ENCODE measurements around the gene SBF2.

Gene SBF2

GRCh38 chr11:9859554-9860305 lies 434.3 kb downstream of the SBF2 start:
- H3K9me3 ChIP-seq (ENCODE audit: low read length): no peaks in the 10 kb centered on the region
- H3K4me1 ChIP-seq (ENCODE audit: insufficient read depth, low read length): peaks cover 6% of the 10 kb centered on the region
- no peak overlapping the region for H3K9ac ChIP-seq (ENCODE audit: low read length)
- H3K36me3 ChIP-seq (ENCODE audit: insufficient read depth, low read length): peaks cover 14% of the 10 kb centered on the region
- H3K4me3 ChIP-seq (ENCODE audit: low read depth in 1 of 2, low read length in 2 of 2): no peak overlapping the region
- H3K27ac ChIP-seq (ENCODE audit: low read depth, low read length): no peak overlapping the region
- H3K27me3 ChIP-seq (ENCODE audit: control insufficient read depth in 1 of 2, insufficient read depth in 2 of 2, low read length in 2 of 2): no peaks in the 10 kb centered on the region

DNA sequence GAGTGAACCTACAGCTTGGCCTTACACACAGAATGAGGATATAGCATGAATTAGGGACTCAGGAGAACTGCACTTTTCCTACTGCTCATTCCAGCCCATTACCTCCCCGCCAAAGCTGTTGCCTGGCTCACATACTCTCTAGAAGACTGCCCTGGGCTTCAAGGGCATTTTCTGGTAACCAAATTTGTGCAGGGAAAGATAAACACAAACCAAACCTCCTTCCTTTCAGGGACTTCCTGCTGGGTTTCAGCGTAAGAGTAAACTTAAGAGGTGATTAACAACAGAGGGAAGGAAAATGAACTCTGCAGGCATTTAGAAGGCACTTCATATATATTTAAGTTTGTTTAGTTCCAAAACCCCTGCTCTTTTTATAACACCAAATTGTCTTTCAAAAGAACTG lies 435.2 kb downstream of the SBF2 start:
- Histone ChIP-seq H3K4me3 (ENCODE audit: low read depth in 1 of 2, low read length in 2 of 2) (no peak overlapping the region), H3K27ac (ENCODE audit: low read depth, low read length) (no peak overlapping the region), H3K9ac (ENCODE audit: low read length) (no peak overlapping the region), H3K4me1 (ENCODE audit: insufficient read depth, low read length) (peaks cover 6% of the 10 kb centered on the region), H3K27me3 (ENCODE audit: control insufficient read depth in 1 of 2, insufficient read depth in 2 of 2, low read length in 2 of 2) (no peaks in the 10 kb centered on the region), H3K9me3 (ENCODE audit: low read length) (no peaks in the 10 kb centered on the region), H3K36me3 (ENCODE audit: insufficient read depth, low read length) (peaks cover 14% of the 10 kb centered on the region)

- H3K4me1 ChIP-seq (ENCODE audit: insufficient read depth, low read length): peaks cover 6% of the 10 kb centered on the region
- H3K36me3 ChIP-seq (ENCODE audit: insufficient read depth, low read length): peaks cover 14% of the 10 kb centered on the region
- no peak overlapping the region for H3K9ac ChIP-seq (ENCODE audit: low read length)
- no peaks in the 10 kb centered on the region for H3K27me3 ChIP-seq (ENCODE audit: control insufficient read depth in 1 of 2, insufficient read depth in 2 of 2, low read length in 2 of 2)
- H3K4me3 ChIP-seq (ENCODE audit: low read depth in 1 of 2, low read length in 2 of 2): no peak overlapping the region
- no peaks in the 10 kb centered on the region for H3K9me3 ChIP-seq (ENCODE audit: low read length)
- H3K27ac ChIP-seq (ENCODE audit: low read depth, low read length): no peak overlapping the region
Observed at GRCh38 chr11:9858218-9858617, 435.8 kb downstream of the SBF2 start.

GRCh38 chr11:9855579-9856287 lies 438.3 kb downstream of the SBF2 start:
- Histone ChIP-seq H3K27ac (ENCODE audit: low read depth, low read length) (no peak overlapping the region), H3K4me3 (ENCODE audit: low read depth in 1 of 2, low read length in 2 of 2) (no peak overlapping the region), H3K27me3 (ENCODE audit: control insufficient read depth in 1 of 2, insufficient read depth in 2 of 2, low read length in 2 of 2) (no peaks in the 10 kb centered on the region), H3K9ac (ENCODE audit: low read length) (no peak overlapping the region), H3K4me1 (ENCODE audit: insufficient read depth, low read length) (peaks cover 6% of the 10 kb centered on the region), H3K9me3 (ENCODE audit: low read length) (no peaks in the 10 kb centered on the region), H3K36me3 (ENCODE audit: insufficient read depth, low read length) (peaks cover 22% of the 10 kb centered on the region)

DNA sequence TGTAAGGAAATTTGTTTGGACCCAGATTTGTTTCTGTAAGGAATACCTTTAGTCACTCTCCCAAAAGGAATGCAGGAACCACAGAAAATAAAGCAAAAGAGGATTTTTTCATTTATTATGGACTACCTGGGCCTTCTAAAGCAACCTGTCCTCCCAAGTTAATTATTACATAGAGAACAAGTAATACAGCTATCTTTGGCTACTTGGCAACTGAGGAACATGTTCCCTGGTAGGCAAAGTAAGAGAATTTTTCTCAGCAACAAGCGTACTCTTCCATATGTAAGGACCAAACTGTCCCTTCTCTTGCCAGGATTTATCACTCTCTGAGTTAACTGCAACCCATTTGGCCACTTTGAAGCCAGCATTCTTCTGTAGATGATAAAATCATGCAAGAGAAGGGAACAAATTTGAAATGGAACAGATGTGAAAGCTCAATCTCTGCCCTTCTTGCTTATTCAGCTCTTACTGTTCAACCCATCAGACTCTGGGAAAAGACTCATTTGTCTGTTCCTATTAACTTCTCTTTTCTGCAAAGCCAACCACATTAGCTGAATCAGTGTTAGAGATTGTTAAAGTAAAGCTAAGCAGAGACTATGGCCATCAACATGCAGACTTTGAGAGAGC lies 440.0 kb downstream of the SBF2 start:
- H3K4me3 ChIP-seq (ENCODE audit: low read depth in 1 of 2, low read length in 2 of 2): no peak overlapping the region
- H3K27me3 ChIP-seq (ENCODE audit: control insufficient read depth in 1 of 2, insufficient read depth in 2 of 2, low read length in 2 of 2): no peaks in the 10 kb centered on the region
- H3K36me3 ChIP-seq (ENCODE audit: insufficient read depth, low read length): peaks cover 32% of the 10 kb centered on the region
- peaks cover 6% of the 10 kb centered on the region for H3K4me1 ChIP-seq (ENCODE audit: insufficient read depth, low read length)
- H3K9ac ChIP-seq (ENCODE audit: low read length): no peak overlapping the region
- no peak overlapping the region for H3K27ac ChIP-seq (ENCODE audit: low read depth, low read length)
- no peaks in the 10 kb centered on the region for H3K9me3 ChIP-seq (ENCODE audit: low read length)

DNA sequence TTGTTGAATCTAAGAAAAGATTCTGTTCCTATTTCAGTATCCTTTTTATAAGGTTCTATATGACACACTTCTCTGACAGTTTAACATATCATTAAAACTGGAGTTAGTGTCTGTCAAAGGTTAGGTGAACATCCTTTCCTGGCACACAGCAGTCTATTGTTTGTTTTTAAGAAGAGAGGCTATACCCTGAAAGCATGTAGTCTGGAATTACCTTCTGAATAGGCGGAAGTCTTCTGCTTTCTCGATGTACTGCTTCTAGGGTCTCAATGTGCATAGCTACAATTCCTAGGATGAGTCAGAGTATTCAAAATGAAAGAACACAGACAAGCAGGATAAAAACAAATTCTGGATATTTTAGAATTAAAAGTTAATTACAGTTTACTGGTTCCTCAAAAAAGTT lies 441.6 kb downstream of the SBF2 start:
- no peaks in the 10 kb centered on the region for H3K27me3 ChIP-seq (ENCODE audit: control insufficient read depth in 1 of 2, insufficient read depth in 2 of 2, low read length in 2 of 2)
- H3K4me1 ChIP-seq (ENCODE audit: insufficient read depth, low read length): no peaks in the 10 kb centered on the region
- no peak overlapping the region for H3K9ac ChIP-seq (ENCODE audit: low read length)
- no peak overlapping the region for H3K4me3 ChIP-seq (ENCODE audit: low read depth in 1 of 2, low read length in 2 of 2)
- H3K27ac ChIP-seq (ENCODE audit: low read depth, low read length): no peak overlapping the region
- no peaks in the 10 kb centered on the region for H3K9me3 ChIP-seq (ENCODE audit: low read length)
- H3K36me3 ChIP-seq (ENCODE audit: insufficient read depth, low read length): peaks cover 32% of the 10 kb centered on the region

DNA sequence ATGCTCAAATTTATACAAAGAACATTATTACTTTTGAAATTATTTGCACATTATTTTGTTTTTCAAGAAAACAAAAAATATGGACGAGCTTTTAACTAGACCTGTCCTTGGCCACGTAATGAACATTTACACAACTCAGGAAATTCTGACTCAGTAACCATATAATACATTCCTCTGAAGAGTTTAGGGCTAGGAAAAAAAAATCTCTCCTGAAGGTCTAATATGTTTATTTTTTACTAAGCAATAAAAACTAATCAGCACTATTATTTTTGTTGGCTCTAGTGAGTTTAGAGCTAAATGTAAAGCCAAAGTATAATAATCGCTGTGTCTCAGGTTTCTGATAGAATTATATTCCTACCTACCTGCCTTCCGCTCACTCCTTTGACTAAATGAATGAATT lies 442.7 kb downstream of the SBF2 start:
- no peak overlapping the region for H3K4me3 ChIP-seq (ENCODE audit: low read depth in 1 of 2, low read length in 2 of 2)
- H3K9me3 ChIP-seq (ENCODE audit: low read length): no peaks in the 10 kb centered on the region
- no peak overlapping the region for H3K27ac ChIP-seq (ENCODE audit: low read depth, low read length)
- no peak overlapping the region for H3K9ac ChIP-seq (ENCODE audit: low read length)
- no peaks in the 10 kb centered on the region for H3K27me3 ChIP-seq (ENCODE audit: control insufficient read depth in 1 of 2, insufficient read depth in 2 of 2, low read length in 2 of 2)
- H3K36me3 ChIP-seq (ENCODE audit: insufficient read depth, low read length): peaks cover 38% of the 10 kb centered on the region
- no peaks in the 10 kb centered on the region for H3K4me1 ChIP-seq (ENCODE audit: insufficient read depth, low read length)

DNA sequence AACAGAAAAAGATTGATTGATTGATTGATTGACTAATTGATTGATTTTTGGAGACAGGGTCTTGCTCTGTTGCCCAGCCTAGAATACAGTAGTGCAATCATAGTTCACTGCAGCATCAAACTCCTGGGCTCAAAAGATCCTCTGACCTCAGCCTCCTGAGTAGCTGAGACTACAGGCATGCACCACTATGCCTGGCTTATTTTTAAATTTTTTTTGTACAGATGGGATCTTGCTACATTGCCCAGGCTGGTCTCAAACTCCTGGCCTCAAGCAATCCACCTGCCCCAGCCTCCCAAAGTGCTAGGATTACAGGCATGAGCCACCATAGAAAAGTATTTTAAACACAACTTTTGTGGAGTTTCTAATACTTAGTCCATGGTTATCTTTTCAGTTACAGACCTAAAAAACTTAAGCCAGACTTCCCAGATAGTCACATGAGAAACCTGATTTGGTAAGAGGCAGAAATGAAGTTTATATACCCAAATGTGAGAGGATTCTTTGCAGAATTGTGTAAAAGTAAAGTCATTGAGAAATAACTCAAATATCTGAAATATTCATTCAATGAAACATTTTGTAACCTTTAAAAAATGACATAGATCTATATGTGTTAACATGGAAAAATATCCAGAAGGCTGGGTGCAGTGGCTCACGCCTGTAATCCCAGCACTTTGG lies 443.7 kb downstream of the SBF2 start:
- Histone ChIP-seq H3K36me3 (ENCODE audit: insufficient read depth, low read length) (peaks cover 38% of the 10 kb centered on the region), H3K9me3 (ENCODE audit: low read length) (no peaks in the 10 kb centered on the region), H3K4me1 (ENCODE audit: insufficient read depth, low read length) (no peaks in the 10 kb centered on the region), H3K27me3 (ENCODE audit: control insufficient read depth in 1 of 2, insufficient read depth in 2 of 2, low read length in 2 of 2) (no peaks in the 10 kb centered on the region), H3K4me3 (ENCODE audit: low read depth in 1 of 2, low read length in 2 of 2) (no peak overlapping the region), H3K27ac (ENCODE audit: low read depth, low read length) (no peak overlapping the region), H3K9ac (ENCODE audit: low read length) (no peak overlapping the region)

DNA sequence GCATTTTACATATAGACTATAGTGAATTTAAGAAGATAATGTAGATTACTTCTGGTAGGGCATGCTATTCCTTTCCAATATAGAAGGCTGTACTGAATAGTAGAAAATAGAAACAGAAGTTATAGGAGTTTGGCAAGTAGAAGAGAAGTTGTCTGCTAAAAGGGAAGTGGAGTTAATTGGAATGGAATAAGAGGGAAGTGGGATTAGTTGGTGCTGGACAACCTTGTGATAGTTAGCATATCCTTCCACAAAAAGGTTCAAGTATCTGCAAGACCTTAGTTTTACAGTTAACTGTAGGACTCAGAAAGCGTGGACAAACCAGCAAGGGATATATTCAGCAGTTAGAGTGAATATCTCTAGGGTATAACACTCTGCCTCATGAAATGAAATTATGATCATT lies 444.6 kb downstream of the SBF2 start:
- H3K4me3 ChIP-seq (ENCODE audit: low read depth in 1 of 2, low read length in 2 of 2): no peak overlapping the region
- no peaks in the 10 kb centered on the region for H3K4me1 ChIP-seq (ENCODE audit: insufficient read depth, low read length)
- H3K9ac ChIP-seq (ENCODE audit: low read length): no peak overlapping the region
- H3K9me3 ChIP-seq (ENCODE audit: low read length): no peaks in the 10 kb centered on the region
- H3K27ac ChIP-seq (ENCODE audit: low read depth, low read length): no peak overlapping the region
- H3K36me3 ChIP-seq (ENCODE audit: insufficient read depth, low read length): peaks cover 41% of the 10 kb centered on the region
- no peaks in the 10 kb centered on the region for H3K27me3 ChIP-seq (ENCODE audit: control insufficient read depth in 1 of 2, insufficient read depth in 2 of 2, low read length in 2 of 2)

- H3K4me1 ChIP-seq (ENCODE audit: insufficient read depth, low read length): no peaks in the 10 kb centered on the region
- H3K36me3 ChIP-seq (ENCODE audit: insufficient read depth, low read length): peaks cover 40% of the 10 kb centered on the region
- no peak overlapping the region for H3K27ac ChIP-seq (ENCODE audit: low read depth, low read length)
- H3K9me3 ChIP-seq (ENCODE audit: low read length): no peaks in the 10 kb centered on the region
- no peak overlapping the region for H3K9ac ChIP-seq (ENCODE audit: low read length)
- no peak overlapping the region for H3K4me3 ChIP-seq (ENCODE audit: low read depth in 1 of 2, low read length in 2 of 2)
- no peaks in the 10 kb centered on the region for H3K27me3 ChIP-seq (ENCODE audit: control insufficient read depth in 1 of 2, insufficient read depth in 2 of 2, low read length in 2 of 2)
Observed at GRCh38 chr11:9847636-9848035, 446.4 kb downstream of the SBF2 start.

GRCh38 chr11:9842923-9843322 lies 451.1 kb downstream of the SBF2 start:
- H3K4me1 ChIP-seq (ENCODE audit: insufficient read depth, low read length): no peaks in the 10 kb centered on the region
- no peak overlapping the region for H3K27ac ChIP-seq (ENCODE audit: low read depth, low read length)
- H3K4me3 ChIP-seq (ENCODE audit: low read depth in 1 of 2, low read length in 2 of 2): no peak overlapping the region
- H3K9me3 ChIP-seq (ENCODE audit: low read length): no peaks in the 10 kb centered on the region
- H3K9ac ChIP-seq (ENCODE audit: low read length): no peak overlapping the region
- peaks cover 34% of the 10 kb centered on the region for H3K36me3 ChIP-seq (ENCODE audit: insufficient read depth, low read length)
- H3K27me3 ChIP-seq (ENCODE audit: control insufficient read depth in 1 of 2, insufficient read depth in 2 of 2, low read length in 2 of 2): no peaks in the 10 kb centered on the region

Data from muscle layer of colon (tissue), 2 donors.